ENCODE data around the gene NLRP5.

- TF ChIP-seq CTCF (IDR thresholded peaks at IDR 0.05) (no peak), POLR2AphosphoS5 (IDR thresholded peaks at IDR 0.05) (no peak), EP300 (IDR thresholded peaks at IDR 0.05) (no peak), POLR2A (IDR thresholded peaks at IDR 0.05; ENCODE audit: low read depth) (no peak)
Measured at GRCh38 chr19:56097776-56098175, 111.2 kb downstream of the NLRP5 start.

Data from esophagus muscularis mucosa (tissue), 4 donors.